ENCODE measurements around the gene OTOP2. TPM values are rescaled to one million over a fixed set of nuclear protein-coding genes. Genes with fewer than 3 reads are reported as not detected.

OTOP2 gene
- total RNA-seq, 1 experiment from 2014 or later, result 0.11 TPM

DNA sequence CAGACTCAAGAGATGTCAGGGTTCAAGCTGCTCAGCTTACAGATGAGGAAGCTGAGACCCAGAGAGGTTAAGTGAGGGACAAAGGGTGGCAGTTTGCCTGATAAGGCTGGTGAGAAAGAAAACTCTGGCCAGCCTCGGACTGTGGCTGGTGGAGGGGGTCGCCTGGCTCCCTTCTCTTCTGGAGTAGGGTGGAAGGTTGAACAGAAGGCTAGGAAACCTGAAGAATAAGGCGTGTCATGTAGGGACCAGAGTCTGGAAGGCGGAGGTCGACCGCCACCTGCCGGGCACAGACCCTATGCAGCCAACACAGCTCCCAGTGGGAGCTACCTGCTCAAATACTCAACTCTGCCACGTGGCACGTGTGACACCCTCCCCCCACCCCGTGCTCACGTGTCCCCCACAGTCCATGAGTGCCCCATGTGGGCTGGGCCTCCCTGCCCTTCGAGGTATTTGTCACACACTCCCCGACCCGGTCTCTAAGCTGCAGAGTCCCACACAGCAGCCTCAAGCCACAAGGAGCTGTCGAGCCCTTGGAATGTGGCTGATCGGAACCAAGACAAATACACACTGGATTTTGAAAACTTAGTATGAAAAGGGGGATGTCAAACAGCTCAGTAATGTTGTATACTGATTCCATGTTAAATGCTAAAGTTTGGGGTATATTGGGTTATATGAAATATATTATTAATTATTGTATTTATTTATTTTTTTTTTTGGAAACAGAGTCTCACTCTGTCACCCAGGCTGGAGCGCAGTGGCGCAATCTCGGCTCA is 36.7 kb downstream of the OTOP2 start:
- Histone ChIP-seq H4K5ac (ENCODE audit: insufficient read length, low read depth, low read length) (no peak overlapping the region), H3K9ac (ENCODE audit: extremely low read depth, insufficient read length, low read length) (no peak overlapping the region), H3K23ac (ENCODE audit: insufficient read length, low read depth, low read length) (no peak overlapping the region), H4K8ac (replicated peaks; ENCODE audit: insufficient read length, low read depth, low read length) (no peak overlapping the region), H3K9me3 (ENCODE audit: control insufficient read depth, low read depth, low read length) (no peaks in the 10 kb centered on the region), H3K79me1 (ENCODE audit: insufficient read depth, low read depth, low read length, poor library complexity, severe bottlenecking) (no peaks in the 10 kb centered on the region), H2BK15ac (ENCODE audit: low read depth, low read length) (no peak overlapping the region), H3K14ac (ENCODE audit: insufficient read depth, low read length) (no peak overlapping the region), H2AK5ac (ENCODE audit: insufficient read length, low read length) (no peak overlapping the region), H2BK120ac (ENCODE audit: low read depth, low read length, poor library complexity, severe bottlenecking) (no peak overlapping the region), H3K18ac (ENCODE audit: insufficient read length, low read depth, low read length) (no peak overlapping the region), H3K4me2 (ENCODE audit: insufficient read depth, insufficient read length, low read length) (no peak overlapping the region), H3K79me2 (ENCODE audit: insufficient read depth, low read length) (no peaks in the 10 kb centered on the region), H3K27me3 (ENCODE audit: insufficient read depth, low read length) (no peaks in the 10 kb centered on the region), H3K4ac (ENCODE audit: low read depth, low read length) (no peak overlapping the region), H3T11ph (ENCODE audit: low read length) (no peak overlapping the region), H2BK5ac (ENCODE audit: insufficient read length, low read length) (no peak overlapping the region), H3K56ac (ENCODE audit: insufficient read length, low read depth, low read length) (no peak overlapping the region), H3K4me1 (ENCODE audit: insufficient read depth, low read length) (no peaks in the 10 kb centered on the region), H3K23me2 (ENCODE audit: insufficient read length, low read depth, low read length, poor library complexity, severe bottlenecking) (no peaks in the 10 kb centered on the region), H4K91ac (ENCODE audit: insufficient read length, low read depth, low read length) (no peak overlapping the region), H2AFZ (ENCODE audit: low read length) (no peak overlapping the region), H4K20me1 (ENCODE audit: control insufficient read depth, insufficient read depth, insufficient read length) (peaks cover 3% of the 10 kb centered on the region), H3K27ac (ENCODE audit: insufficient read length, low read depth, low read length) (no peak overlapping the region), H2BK12ac (ENCODE audit: insufficient read length, low read depth, low read length) (no peak overlapping the region), H2BK20ac (ENCODE audit: low read depth, low read length, poor library complexity, severe bottlenecking) (no peak overlapping the region)
- Mint-ChIP-seq H3K27me3 (ENCODE audit: low read depth) (peaks cover 30% of the 10 kb centered on the region), H3K9me3 (peaks cover 0 to 2% of the 10 kb centered on the region in 2 experiments; a peak in 1 of 5 replicates), H3K27ac (peak overlapping the region in 1 of 3 experiments; percentile 62; a peak in 2 of 7 replicates), H3K4me3 (peak overlapping the region in 1 of 2 experiments; percentile 55; a peak in 1 of 5 replicates), H3K36me3 (ENCODE audit: insufficient read depth in 1 of 3, low read depth in 3 of 3) (peaks cover 0 to 2% (median 0%) of the 10 kb centered on the region in 3 experiments; a peak in 2 of 7 replicates), H3K4me1 (peaks cover 6 to 11% of the 10 kb centered on the region in 2 experiments)
- peak; percentile 93 for DNase-seq
- TF ChIP-seq, protein P1, sequence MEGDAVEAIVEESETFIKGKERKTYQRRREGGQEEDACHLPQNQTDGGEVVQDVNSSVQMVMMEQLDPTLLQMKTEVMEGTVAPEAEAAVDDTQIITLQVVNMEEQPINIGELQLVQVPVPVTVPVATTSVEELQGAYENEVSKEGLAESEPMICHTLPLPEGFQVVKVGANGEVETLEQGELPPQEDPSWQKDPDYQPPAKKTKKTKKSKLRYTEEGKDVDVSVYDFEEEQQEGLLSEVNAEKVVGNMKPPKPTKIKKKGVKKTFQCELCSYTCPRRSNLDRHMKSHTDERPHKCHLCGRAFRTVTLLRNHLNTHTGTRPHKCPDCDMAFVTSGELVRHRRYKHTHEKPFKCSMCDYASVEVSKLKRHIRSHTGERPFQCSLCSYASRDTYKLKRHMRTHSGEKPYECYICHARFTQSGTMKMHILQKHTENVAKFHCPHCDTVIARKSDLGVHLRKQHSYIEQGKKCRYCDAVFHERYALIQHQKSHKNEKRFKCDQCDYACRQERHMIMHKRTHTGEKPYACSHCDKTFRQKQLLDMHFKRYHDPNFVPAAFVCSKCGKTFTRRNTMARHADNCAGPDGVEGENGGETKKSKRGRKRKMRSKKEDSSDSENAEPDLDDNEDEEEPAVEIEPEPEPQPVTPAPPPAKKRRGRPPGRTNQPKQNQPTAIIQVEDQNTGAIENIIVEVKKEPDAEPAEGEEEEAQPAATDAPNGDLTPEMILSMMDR (conservative IDR thresholded peaks at IDR 0.05), result peak; percentile 86
- WGBS (ENCODE audit: extremely low coverage, insufficient read length, low lambda C conversion rate), result no CpG with 5 or more reads among the region's 19 CpGs

Data from H9 (cell line).